BJ (cell line): ENCODE data around the gene YIF1B. TPM values are rescaled to one million over a fixed set of nuclear protein-coding genes. Genes with fewer than 3 reads are reported as not detected.

ENCODE experiments used
- CTCF ChIA-PET: fragments of 350-600 bp; formaldehyde crosslinking; extraction: SDS; loops from one replicate; lab custom pipeline; 2021; ENCODE audit warnings: antibody characterized with exemption, inconsistent platforms; lab: Yijun Ruan, JAX
- POLR2A ChIA-PET: fragments of 300-600 bp; sonication (Branson Sonifier 250); formaldehyde crosslinking; extraction: SDS; loops from one replicate; lab custom pipeline; 2021; ENCODE audit warnings: antibody characterized with exemption; lab: Charles Lee
- DNase-seq: peaks from one replicate; pipeline ENCODE4 v3.0.0-alpha.2; 2011; ENCODE audit warnings: low read depth
- H3K27me3 ChIP-seq: 2 replicates; pipeline ENCODE4 v1.6.0; 2011; ENCODE audit warnings: low read length; ENCODE audit not compliant: control insufficient read depth, insufficient read depth
- H3K36me3 ChIP-seq: 2 replicates; pipeline ENCODE4 v1.5.1; 2011; ENCODE audit warnings: low read length; ENCODE audit not compliant: control insufficient read depth, insufficient read depth
- H3K4me3 ChIP-seq: 2 replicates; pipeline ENCODE4 v1.5.1; 2011; ENCODE audit warnings: low read depth, mild to moderate bottlenecking, control low read depth, low read length
- CTCF ChIP-seq: IDR thresholded peaks from 2 replicates; pipeline ENCODE4 v1.5.1; 2011; ENCODE audit warnings: low read depth, mild to moderate bottlenecking, control low read depth, inconsistent platforms, low read length, moderate library complexity; ENCODE audit not compliant: insufficient read depth
- polyA plus RNA-seq: library from polyadenylated mRNA; depleted of rRNA; stranded (reverse); fragments of >200 nt; gene quantifications from 2 replicates; pipeline ENCODE4 v1.2.3, GENCODE V29; 2011

The YIF1B gene
- polyA plus RNA-seq, 1 experiment: 211 TPM

GRCh38 chr19:38288123-38288855, 27.5 kb downstream of the YIF1B start:
- ChIA-PET POLR2A (no interaction called here), CTCF (interaction anchor here (0.8 kb wide), 1 partner anchor 44 kb away, joined by 4 read pairs; no protein-coding TSS in a partner anchor)
- H3K36me3 ChIP-seq: no peaks in the 10 kb centered on the region
- no peaks in the 10 kb centered on the region for H3K27me3 ChIP-seq
- TF ChIP-seq CTCF: no peak
- DNase-seq: no peak
- H3K4me3 ChIP-seq: no peak overlapping the region

GRCh38 chr19:38287604-38288003, 28.1 kb downstream of the YIF1B start:
- ChIA-PET POLR2A (no interaction called here), CTCF (no interaction called here)
- DNase-seq: no peak
- Histone ChIP-seq H3K27me3 (no peaks in the 10 kb centered on the region), H3K36me3 (no peaks in the 10 kb centered on the region), H3K4me3 (no peak overlapping the region)
- no peak for TF ChIP-seq CTCF

GRCh38 chr19:38285567-38285966, 30.2 kb downstream of the YIF1B start:
- DNase-seq: no peak
- H3K27me3 ChIP-seq: no peaks in the 10 kb centered on the region
- ChIA-PET CTCF (interaction anchor here (1.1 to 2.8 kb wide), 5 partner anchors 13 to 50 kb away, joined by 3 to 10 read pairs (median 4); partner anchors contain the start of genes CATSPERG and KCNK6), POLR2A (no interaction called here)
- no peak overlapping the region for H3K4me3 ChIP-seq
- no peaks in the 10 kb centered on the region for H3K36me3 ChIP-seq
- no peak for TF ChIP-seq CTCF

GRCh38 chr19:38284422-38284821, 31.3 kb downstream of the YIF1B start:
- no peak overlapping the region for H3K4me3 ChIP-seq
- POLR2A ChIA-PET: no interaction called here
- DNase-seq: no peak

More at GRCh38 chr19:38284422-38284821, 31.3 kb downstream of the YIF1B start:
- no peaks in the 10 kb centered on the region for H3K36me3 ChIP-seq
- no peaks in the 10 kb centered on the region for H3K27me3 ChIP-seq
- CTCF ChIA-PET: interaction anchor here (2.0 to 2.8 kb wide), 2 partner anchors 40 to 51 kb away, joined by 8 to 10 read pairs; partner anchors contain the start of gene CATSPERG
- no peak for TF ChIP-seq CTCF
